GM21576 (cell line): ENCODE data around the gene C16orf54.
"Not testable (repeated sequence)": the region's sequence is repeated elsewhere in the genome, so short reads cannot be mapped to it uniquely, and the experiment has no call there.

Source experiments
- ATAC-seq: cut with Tn5 transposase; IDR thresholded peaks from one replicate; pipeline ENCODE4 v1.9.1; 2021; ENCODE audit warnings: mild to moderate bottlenecking, moderate library complexity; ENCODE audit not compliant: unreplicated experiment

C16orf54 gene

DNA sequence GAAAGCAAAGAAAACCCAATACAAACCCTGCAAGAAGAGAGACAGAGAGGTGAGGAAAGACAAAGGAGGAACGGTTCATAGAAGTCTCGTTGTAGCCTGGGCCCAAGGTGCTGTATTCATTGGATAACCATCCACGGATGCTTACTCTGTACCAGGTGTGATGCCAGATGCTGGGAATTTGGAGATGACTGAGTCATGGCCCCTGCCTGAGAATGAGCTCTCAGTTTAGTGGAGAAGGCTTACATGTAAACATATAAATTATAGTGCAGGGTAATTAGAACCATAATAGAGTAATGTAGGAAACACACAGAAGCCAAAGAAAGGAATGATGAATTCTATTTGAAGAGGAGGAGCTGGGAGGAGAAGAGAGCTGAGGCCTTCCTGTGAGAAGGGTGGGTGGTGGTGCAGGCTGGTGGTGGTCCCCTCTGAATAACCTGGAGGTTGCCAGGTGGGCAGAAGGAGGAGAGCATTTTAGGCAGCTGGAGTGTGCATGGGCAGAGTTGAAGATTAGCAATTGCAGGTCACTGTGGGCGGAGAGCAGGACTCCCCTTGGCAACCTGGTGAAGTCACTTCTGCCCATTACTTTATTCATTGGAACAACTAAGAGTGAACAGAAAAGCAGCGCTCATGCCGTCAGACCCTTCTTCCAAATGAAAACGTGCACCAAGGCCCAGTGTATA is 24.6 kb upstream of the C16orf54 start:
- no peak for ATAC-seq

- ATAC-seq = no peak
Measured at GRCh38 chr16:29769507-29769906, 23.7 kb upstream of the C16orf54 start.

- no peak for ATAC-seq
Measured at GRCh38 chr16:29767062-29767461, 21.3 kb upstream of the C16orf54 start.

DNA sequence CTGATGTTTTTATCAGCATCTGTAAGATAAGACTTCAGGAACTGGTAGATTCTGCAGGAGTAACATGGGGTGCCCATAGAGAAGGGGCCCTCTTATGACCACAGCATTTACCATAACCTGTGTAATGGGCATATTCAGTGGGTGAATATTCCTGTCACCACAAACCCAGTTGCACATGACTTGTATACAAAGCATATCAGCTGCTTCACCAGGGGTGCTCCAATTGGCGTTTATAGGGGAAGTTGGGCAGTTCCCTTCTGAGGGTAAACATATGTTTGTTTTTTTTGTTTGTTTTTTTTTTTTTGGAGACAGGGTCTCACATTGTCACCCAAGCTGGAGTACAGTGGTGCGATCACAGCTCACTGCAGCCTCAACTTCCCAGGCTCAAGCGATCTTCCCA is 20.8 kb upstream of the C16orf54 start:
- no peak for ATAC-seq

DNA sequence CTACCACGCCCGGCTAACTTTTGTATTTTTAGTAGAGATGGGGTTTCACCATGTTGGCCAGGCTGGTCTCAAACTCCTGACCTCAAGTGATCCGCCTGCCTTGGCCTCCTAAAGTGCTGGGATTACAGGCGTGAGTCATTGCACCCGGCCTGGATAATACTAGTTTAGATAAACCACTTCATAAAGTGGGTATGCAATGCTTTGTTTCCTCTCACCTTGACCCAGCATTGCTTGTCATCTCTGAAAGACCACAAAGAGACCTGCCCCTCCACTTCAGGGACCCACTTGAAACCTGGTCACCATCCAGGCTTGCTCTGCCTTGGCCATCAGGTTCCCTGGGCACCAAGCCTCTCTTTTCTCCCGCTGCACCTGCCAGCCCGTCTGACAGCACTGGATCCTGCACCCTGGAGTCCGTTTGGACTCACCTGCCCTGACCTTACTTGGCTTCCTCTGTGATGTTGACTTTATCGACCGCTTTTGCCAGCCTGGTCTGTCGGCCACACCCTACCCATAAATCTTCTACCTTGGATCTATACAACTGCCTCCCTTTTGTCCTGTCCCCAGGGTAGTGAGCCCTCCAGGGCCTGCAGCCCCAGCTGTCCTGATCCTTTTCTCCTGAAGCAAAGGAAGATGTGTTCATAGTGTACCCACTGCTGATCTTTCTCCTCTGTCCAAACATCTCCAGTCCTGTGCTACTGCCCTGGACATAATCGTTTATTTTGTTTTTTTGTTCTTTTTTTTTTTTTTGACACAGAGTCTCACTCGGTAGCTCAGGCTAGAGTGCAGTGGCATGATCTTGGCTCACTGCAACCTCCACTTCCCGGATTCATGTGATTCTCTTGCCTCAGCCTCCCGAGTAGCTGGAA is 19.6 kb upstream of the C16orf54 start:
- ATAC-seq = no peak

DNA sequence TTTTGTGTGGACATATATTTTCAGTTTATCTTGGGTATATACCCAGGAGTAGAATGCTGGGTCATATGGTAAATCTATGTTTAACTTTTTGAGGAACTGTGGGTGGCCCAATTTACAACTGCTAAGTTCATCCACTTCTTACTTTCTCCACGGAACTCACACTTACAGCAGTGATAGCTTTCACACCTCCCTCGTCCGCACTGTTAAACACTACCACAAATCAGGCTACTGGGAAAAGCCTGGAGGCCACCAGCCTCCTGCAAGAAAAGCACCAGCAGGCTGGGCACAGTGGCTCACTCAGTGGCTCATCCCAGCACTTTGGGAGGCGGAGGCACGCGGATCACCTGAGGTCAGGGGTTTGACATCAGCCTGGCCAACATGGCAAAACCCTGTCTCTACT is 17.5 kb upstream of the C16orf54 start:
- ATAC-seq = no peak

GRCh38 chr16:29761882-29762281 is 16.1 kb upstream of the C16orf54 start:
- no peak for ATAC-seq

GRCh38 chr16:29761280-29761651 is 15.5 kb upstream of the C16orf54 start:
- not testable (repeated sequence) for ATAC-seq

GRCh38 chr16:29760567-29761279 is 14.9 kb upstream of the C16orf54 start:
- no peak for ATAC-seq

DNA sequence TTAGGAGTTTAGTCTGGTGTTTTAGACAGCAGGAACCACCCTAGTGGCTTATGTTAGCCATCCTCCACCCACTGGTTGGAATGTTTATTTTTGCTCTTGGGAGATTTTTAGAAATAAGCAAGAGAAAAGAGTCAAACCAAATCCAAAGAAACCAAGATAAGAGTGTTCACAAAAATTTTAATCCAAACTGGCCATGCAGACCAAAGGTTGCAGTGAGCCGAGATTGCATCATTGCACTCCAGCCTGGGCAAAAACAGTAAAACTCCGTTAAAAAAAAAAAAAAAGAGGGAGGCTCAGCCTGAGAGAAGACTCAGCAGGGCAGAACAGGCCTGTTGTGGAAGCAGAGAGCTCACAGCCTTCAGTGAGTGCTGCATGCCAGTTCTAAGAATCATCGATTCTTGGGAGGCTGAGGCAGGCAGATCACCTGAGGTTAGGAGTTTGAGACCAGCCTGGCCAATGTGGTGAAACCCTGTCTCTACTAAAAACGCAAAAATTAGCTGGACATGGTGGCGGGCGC is 12.2 kb upstream of the C16orf54 start:
- ATAC-seq = no peak

- not testable (repeated sequence) for ATAC-seq
Measured at GRCh38 chr16:29757086-29757485, 11.3 kb upstream of the C16orf54 start.

GRCh38 chr16:29756654-29757053 is 10.9 kb upstream of the C16orf54 start:
- ATAC-seq = no peak

- ATAC-seq = no peak
Measured at GRCh38 chr16:29753516-29753915, 7.7 kb upstream of the C16orf54 start.

DNA sequence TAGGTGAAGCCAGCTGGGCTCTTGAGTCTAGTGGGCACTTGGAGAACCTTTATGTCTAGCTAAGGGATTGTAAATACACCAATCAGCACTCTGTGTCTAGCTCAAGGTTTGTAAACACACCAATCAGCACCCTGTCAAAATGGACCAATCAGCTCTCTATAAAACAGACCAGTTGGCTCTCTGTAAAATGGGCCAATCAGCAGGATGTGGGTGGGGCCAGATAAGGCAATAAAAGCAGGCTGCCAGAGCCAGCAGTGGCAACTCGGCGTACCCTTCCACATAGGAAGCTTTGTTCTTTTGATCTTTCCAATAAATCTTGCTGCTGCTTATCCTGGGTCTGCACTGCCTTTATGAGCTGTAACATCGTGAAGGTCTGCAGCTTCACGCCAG is 3.0 kb upstream of the C16orf54 start:
- not testable (repeated sequence) for ATAC-seq

- no peak for ATAC-seq
Measured at GRCh38 chr16:29747947-29748759, 2.4 kb upstream of the C16orf54 start.

GRCh38 chr16:29746518-29746917 is 728 bp upstream of the C16orf54 start:
- not testable (repeated sequence) for ATAC-seq

DNA sequence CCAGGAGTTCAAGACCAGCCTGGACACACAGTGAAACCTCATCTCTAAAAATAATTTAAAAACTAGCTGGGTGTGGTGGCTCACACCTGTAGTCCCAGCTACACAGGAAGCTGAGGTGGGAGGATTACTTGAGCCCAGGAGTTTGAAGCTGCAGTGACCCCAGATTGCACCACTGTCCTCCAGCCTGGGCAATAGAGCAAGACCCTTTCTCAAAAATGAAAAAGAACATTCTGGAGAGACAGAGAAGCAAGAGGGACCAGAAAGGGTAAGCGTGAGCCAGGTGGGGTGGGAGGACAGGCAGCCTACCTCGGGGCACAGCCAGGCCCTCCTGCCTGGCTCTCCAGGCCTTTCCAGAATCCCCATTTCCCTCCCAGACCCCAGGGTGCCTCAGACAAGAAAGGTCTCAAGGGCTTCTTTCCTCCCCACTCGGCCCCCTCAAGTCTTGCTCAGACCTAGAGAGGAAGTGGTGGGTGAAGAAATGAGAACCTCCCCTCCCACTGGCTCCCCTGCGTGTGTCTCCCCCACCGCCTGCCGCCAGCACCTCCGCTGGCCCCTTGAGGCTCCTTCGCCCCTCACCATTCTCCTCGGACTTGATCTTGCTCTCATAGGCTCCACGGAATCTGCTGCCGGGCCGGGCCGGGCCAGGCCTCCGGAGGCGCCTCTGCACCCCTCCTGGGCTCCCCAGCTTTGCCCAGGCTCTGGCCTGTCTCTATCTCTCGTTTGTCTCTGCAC is 503 bp downstream of the C16orf54 start:
- peak; percentile 13 for ATAC-seq

- ATAC-seq = no peak
Measured at GRCh38 chr16:29744541-29745101, 1.2 kb downstream of the C16orf54 start.

DNA sequence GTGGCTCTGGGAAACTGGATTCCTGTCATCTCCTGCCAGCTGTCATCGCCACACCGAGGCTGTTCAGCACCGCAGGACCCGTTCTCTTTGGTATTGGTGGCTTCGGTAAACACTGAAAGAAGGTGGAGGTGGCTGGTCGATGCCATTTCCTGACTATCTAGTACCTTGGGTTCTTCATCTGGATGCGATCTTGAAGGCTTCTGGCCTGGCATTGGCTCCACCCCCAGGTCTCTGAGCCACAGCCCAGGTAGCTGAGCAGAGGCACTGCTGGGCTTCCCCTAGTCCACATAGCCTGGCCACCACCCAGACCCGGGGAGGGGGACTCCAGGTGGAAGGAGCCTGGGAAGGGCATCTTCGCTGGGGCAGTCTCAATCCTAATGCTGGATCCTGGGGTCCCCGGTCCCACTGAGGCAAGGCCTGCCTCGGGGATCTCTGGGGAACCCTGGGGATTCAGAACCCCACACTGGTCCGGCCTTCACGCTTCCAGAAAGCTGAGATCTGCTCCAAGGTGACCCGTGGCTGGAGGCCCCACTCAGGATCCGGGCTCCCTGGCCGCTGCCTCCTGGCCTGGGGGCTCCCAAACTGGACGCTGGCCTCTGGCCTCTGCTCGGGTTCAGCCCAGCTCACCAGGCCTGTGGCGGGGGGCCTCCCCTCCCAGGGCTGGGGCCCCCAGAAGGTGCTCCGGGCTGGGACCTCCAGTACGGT is 1.8 kb downstream of the C16orf54 start:
- ATAC-seq = no peak
